Uterus (tissue), 4 donors: ENCODE data around the gene MAK. TPM values are rescaled to one million over a fixed set of nuclear protein-coding genes. Genes with fewer than 3 reads are reported as not detected.

Source experiments
- DNase-seq, 2 donors: peaks; one replicate each; pipeline ENCODE4 v3.0.0-alpha.2; 2019 to 2020
- H3K27ac ChIP-seq, 2 donors: fragments of 200-600 bp; sonication (generic); 1 replicate in 1 of 2; 2 replicates in 1 of 2; pipeline ENCODE4 v1.5.1; 2016 to 2018
- H3K27me3 ChIP-seq, 2 donors: fragments of 200-600 bp; sonication (generic); one replicate each; pipeline ENCODE4 v1.5.1; 2018 to 2019; ENCODE audit warnings: control low read depth in 1 of 2
- H3K36me3 ChIP-seq, 2 donors: fragments of 200-600 bp; sonication (generic); one replicate each; pipeline ENCODE4 v1.5.1; 2019; ENCODE audit warnings: control low read depth in 1 of 2
- H3K4me1 ChIP-seq, 2 donors: fragments of 200-600 bp; sonication (generic); one replicate each; pipeline ENCODE4 v1.5.1; 2018 to 2019; ENCODE audit warnings: control low read depth in 1 of 2
- H3K4me3 ChIP-seq, 2 donors: fragments of 200-600 bp; sonication (generic); 1 replicate in 1 of 2; 2 replicates in 1 of 2; pipeline ENCODE4 v1.5.1; 2018 to 2019; ENCODE audit warnings: mild to moderate bottlenecking in 1 of 2
- H3K9me3 ChIP-seq, 2 donors: fragments of 200-600 bp; sonication (generic); one replicate each; pipeline ENCODE4 v1.5.1; 2019; ENCODE audit warnings: control low read depth in 1 of 2
- POLR2A ChIP-seq, 2 donors: fragments of 450-650 bp; IDR thresholded peaks; one replicate each; pipeline ENCODE4 v1.6.1; 2016; ENCODE audit warnings: antibody characterized with exemption in 2 of 2, mild to moderate bottlenecking in 1 of 2, moderate library complexity in 1 of 2
- intact Hi-C: fragments of 100-400 bp; cut with DNase I; formaldehyde crosslinking; loops from one replicate; pipeline ENCODE4 v1.15.1; 2023; ENCODE audit warnings: low total_unique reads
- total RNA-seq, 4 donors: library from RNA; depleted of rRNA in 3 of 4; stranded (reverse); fragments of >200 nt in 3 of 4; gene quantifications; one replicate each; pipeline versions ENCODE4 v1.1.0 to v1.2.4, GENCODE V29; 2014 to 2023
- TF ChIP-seq, protein P1 (sequence below), 4 experiments: fragments of 200-600 bp in 2 of 4; fragments of 450-650 bp in 2 of 4; sonication (generic) in 2 of 4; IDR thresholded peaks; one replicate each; pipeline ENCODE4 v1.5.1; 2016 to 2019; ENCODE audit warnings: antibody characterized with exemption in 4 of 4, mild to moderate bottlenecking in 2 of 4, moderate library complexity in 1 of 4
- donor health status: DM: yes; HTN: yes; CAD: no.

Gene MAK
- total RNA-seq, 4 donors from 2014 or later, result 0.97 to 1.8 TPM; not detected in 2

DNA sequence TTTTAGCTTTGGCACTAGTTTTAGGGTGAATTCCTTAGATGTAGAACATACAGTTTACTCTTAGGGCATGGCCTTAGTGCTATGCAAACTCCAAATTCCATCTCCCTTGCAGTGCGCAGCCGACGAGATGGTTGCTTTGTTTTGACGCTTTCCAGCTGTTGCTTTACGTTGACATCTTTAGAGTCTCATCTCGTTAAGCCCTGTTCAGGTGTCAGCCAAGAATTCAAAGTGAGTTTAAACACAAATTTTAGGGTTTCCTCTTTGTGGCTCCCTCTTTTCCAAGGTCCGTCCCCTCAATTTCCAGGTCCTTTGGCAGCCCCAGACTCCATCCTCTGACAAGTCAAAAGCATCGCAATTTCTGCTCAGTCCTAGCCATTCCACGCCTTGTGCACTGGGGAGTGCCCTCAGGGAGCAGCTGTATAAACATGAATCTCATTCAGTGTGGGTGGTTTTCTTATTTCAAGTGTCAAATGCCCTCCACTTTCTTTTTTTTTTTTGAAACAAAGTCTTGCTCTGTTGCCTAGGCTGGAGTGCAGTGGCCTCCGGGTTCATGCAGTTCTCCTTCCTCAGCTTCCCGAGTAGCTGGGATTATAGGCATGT lies 14.1 kb upstream of the MAK start:
- Histone ChIP-seq H3K27me3 (no peaks in the 10 kb centered on the region), H3K4me1 (no peaks in the 10 kb centered on the region), H3K9me3 (peaks cover 0 to 7% of the 10 kb centered on the region in 2 donors), H3K27ac (no peak overlapping the region), H3K36me3 (no peaks in the 10 kb centered on the region), H3K4me3 (no peak overlapping the region)
- DNase-seq, result no peak
- TF ChIP-seq POLR2A (IDR thresholded peaks at IDR 0.05), result no peak
- TF ChIP-seq, protein P1, sequence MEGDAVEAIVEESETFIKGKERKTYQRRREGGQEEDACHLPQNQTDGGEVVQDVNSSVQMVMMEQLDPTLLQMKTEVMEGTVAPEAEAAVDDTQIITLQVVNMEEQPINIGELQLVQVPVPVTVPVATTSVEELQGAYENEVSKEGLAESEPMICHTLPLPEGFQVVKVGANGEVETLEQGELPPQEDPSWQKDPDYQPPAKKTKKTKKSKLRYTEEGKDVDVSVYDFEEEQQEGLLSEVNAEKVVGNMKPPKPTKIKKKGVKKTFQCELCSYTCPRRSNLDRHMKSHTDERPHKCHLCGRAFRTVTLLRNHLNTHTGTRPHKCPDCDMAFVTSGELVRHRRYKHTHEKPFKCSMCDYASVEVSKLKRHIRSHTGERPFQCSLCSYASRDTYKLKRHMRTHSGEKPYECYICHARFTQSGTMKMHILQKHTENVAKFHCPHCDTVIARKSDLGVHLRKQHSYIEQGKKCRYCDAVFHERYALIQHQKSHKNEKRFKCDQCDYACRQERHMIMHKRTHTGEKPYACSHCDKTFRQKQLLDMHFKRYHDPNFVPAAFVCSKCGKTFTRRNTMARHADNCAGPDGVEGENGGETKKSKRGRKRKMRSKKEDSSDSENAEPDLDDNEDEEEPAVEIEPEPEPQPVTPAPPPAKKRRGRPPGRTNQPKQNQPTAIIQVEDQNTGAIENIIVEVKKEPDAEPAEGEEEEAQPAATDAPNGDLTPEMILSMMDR (IDR thresholded peaks at IDR 0.05), result no peak
- intact Hi-C loops, result no loop called here

DNA sequence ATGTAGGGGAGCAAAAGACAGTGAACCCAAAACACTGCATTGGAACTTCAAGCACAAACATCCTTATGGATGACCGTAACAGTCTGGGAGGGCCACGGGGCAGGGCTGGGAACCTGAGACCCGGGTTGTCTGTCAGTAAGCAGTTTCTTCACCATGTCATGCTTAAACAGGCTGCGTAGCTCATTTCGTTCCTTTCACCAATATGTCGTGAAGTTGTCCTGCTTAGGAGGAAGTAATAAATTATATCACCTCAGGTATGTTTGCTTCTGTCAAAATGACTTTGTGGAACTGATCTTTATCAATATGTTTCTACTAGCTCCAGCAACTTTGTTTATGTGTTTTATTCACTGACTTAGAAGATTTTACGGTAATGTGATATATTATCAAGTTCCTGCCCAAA lies 12.4 kb upstream of the MAK start:
- Histone ChIP-seq H3K4me3 (no peak overlapping the region), H3K27ac (no peak overlapping the region), H3K27me3 (no peaks in the 10 kb centered on the region), H3K36me3 (no peaks in the 10 kb centered on the region), H3K4me1 (no peaks in the 10 kb centered on the region), H3K9me3 (peaks cover 0 to 7% of the 10 kb centered on the region in 2 donors)
- intact Hi-C loops, result no loop called here
- no peak for DNase-seq
- TF ChIP-seq, protein P1 (IDR thresholded peaks at IDR 0.05), result no peak
- no peak for TF ChIP-seq POLR2A (IDR thresholded peaks at IDR 0.05)

DNA sequence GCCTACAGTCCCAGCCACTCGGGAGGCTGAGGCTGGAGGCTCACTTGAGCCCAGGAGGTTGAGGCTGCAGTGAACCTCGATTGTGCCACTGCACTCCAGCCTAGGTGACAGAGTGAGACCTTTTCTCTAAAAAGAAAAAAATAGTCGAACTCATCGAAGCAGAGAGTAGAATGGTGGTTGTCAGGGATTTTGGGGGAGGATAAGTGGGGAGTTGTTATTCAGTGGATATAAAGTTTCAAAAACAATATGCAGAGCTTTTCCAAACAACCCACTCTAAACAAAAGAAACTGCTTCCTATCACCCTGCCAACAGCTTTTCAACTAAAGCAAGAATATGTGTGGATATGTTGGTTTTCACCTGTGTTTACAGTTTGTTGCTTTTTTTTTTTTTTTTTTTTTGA lies 11.6 kb upstream of the MAK start:
- DNase-seq, result no peak

DNA sequence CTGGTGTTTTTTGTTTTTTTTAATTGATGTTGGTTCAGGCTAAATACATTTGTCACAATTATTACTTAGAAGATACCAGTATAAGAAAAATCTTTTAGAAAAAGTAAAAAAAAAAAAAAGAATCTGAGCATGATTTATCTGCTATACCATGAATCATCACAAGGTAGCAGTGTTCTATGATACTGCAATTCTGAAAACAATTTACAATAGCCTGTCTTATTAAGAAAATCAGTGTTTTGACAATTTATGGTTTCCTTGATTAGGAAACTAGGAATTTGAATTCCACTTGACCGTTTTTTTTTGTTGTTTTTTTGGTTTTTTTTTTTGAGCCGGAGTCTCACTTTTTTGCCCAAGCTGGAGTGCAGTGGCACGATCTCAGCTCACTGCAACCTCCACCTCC lies 9.3 kb upstream of the MAK start:
- TF ChIP-seq, protein P1 (IDR thresholded peaks at IDR 0.05), result no peak
- no peak for TF ChIP-seq POLR2A (IDR thresholded peaks at IDR 0.05)
- no peak for DNase-seq
- intact Hi-C loops, result no loop called here
- Histone ChIP-seq H3K27me3 (no peaks in the 10 kb centered on the region), H3K27ac (no peak overlapping the region), H3K4me3 (no peak overlapping the region), H3K4me1 (no peaks in the 10 kb centered on the region), H3K9me3 (no peaks in the 10 kb centered on the region), H3K36me3 (no peaks in the 10 kb centered on the region)

More for the DNA sequence above, 11.6 kb upstream of the MAK start:
- H3K4me1 ChIP-seq, result no peaks in the 10 kb centered on the region
- H3K27me3 ChIP-seq, result no peaks in the 10 kb centered on the region
- intact Hi-C loops, result no loop called here
- no peaks in the 10 kb centered on the region for H3K36me3 ChIP-seq
- TF ChIP-seq, protein P1 (IDR thresholded peaks at IDR 0.05), result no peak
- no peak for TF ChIP-seq POLR2A (IDR thresholded peaks at IDR 0.05)
- no peak overlapping the region for H3K4me3 ChIP-seq
- H3K9me3 ChIP-seq, result peaks cover 0 to 7% of the 10 kb centered on the region in 2 donors
- no peak overlapping the region for H3K27ac ChIP-seq

DNA sequence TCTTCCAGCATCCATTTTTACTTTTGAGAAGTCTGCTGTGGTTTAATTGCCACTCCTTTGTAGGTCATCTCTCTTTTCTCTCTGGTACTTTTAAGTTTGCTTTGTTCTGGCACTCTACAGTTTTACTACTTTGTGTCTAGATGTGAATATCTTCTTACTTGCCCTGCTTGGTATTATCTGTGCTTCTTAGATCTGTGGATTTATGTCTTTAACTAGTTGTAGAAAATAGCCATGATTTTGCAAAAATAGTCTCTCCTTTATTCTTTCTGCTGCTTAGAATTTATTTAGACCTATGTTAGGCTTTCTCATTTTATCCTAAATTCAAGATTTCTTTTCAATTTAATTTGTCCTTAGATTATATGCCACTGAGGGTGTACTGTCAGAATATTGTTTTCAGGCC lies 5.2 kb upstream of the MAK start:
- no peak for DNase-seq
- Histone ChIP-seq H3K27me3 (no peaks in the 10 kb centered on the region), H3K9me3 (no peaks in the 10 kb centered on the region), H3K27ac (no peak overlapping the region), H3K36me3 (no peaks in the 10 kb centered on the region), H3K4me1 (no peaks in the 10 kb centered on the region), H3K4me3 (no peak overlapping the region)
- intact Hi-C loops, result no loop called here
- TF ChIP-seq POLR2A (IDR thresholded peaks at IDR 0.05), result no peak
- TF ChIP-seq, protein P1 (IDR thresholded peaks at IDR 0.05), result no peak
